PC-3 (cell line): ENCODE results near the gene PLEKHG3. TPM values are rescaled to one million over a fixed set of nuclear protein-coding genes. Genes with fewer than 3 reads are reported as not detected.

ENCODE experiments used
- ATAC-seq: fragments of 200-7000 bp; cut with Tn5 transposase; 2 replicates; pipeline ENCODE4 v1.9.1; 2020; ENCODE audit warnings: mild to moderate bottlenecking, moderate library complexity
- BruUV-seq: library from RNA; stranded (reverse); fragments of 400-500 nt; replicated peaks from 2 replicates; lab custom pipeline; 2021; lab: Mats Ljungman, UMichigan
- CTCF ChIA-PET: fragments of 300-600 bp; sonication (Branson Sonifier 250); formaldehyde crosslinking; loops from one replicate; lab custom pipeline; 2022; ENCODE audit warnings: antibody characterized with exemption; lab: Charles Lee
- POLR2A ChIA-PET: fragments of 300-600 bp; sonication (Branson Sonifier 250); formaldehyde crosslinking; loops from one replicate; lab custom pipeline; 2022; ENCODE audit warnings: antibody characterized with exemption; ENCODE audit not compliant: unreplicated experiment; lab: Charles Lee
- DNase-seq: peaks from one replicate; pipeline ENCODE4 v3.0.0-alpha.2; 2015
- H2AFZ ChIP-seq: fragments of 300-600 bp; sonication (generic); 2 replicates; pipeline ENCODE4 v1.6.0; 2016; ENCODE audit warnings: antibody characterized with exemption, low read length
- H3F3A ChIP-seq: fragments of 300-600 bp; sonication (generic); one replicate; pipeline ENCODE4 v1.6.0; 2017; ENCODE audit warnings: antibody characterized with exemption, low read length, control low read depth, mild to moderate bottlenecking; ENCODE audit not compliant: unreplicated experiment
- H3K27ac ChIP-seq: fragments of 300-600 bp; sonication (generic); 2 replicates; pipeline ENCODE4 v1.5.1; 2016; ENCODE audit warnings: mild to moderate bottlenecking, low read length
- H3K27me3 ChIP-seq: fragments of 300-600 bp; sonication (generic); 2 replicates; pipeline ENCODE4 v1.6.1; 2016; ENCODE audit warnings: low read length, mixed read lengths
- H3K36me3 ChIP-seq: fragments of 300-600 bp; sonication (generic); 2 replicates; pipeline ENCODE4 v1.6.1; 2016; ENCODE audit warnings: low read depth, mixed run types, low read length, mixed read lengths
- H3K4me1 ChIP-seq: fragments of 300-600 bp; sonication (generic); 2 replicates; pipeline ENCODE4 v1.5.1; 2016; ENCODE audit warnings: low read length; ENCODE audit not compliant: insufficient read depth
- H3K4me2 ChIP-seq: fragments of 300-600 bp; sonication (generic); 2 replicates; pipeline ENCODE4 v1.6.0; 2016; ENCODE audit warnings: low read length
- H3K4me3 ChIP-seq: fragments of 300-600 bp; sonication (generic); 2 replicates; pipeline ENCODE4 v1.5.1; 2016; ENCODE audit warnings: mild to moderate bottlenecking, low read length, mixed read lengths
- H3K79me2 ChIP-seq: fragments of 300-600 bp; sonication (generic); 2 replicates; pipeline ENCODE4 v1.6.1; 2017; ENCODE audit warnings: low read length, mixed read lengths
- H3K9ac ChIP-seq: fragments of 300-600 bp; sonication (generic); 2 replicates; pipeline ENCODE4 v1.6.0; 2016; ENCODE audit warnings: mild to moderate bottlenecking, low read length
- H3K9me2 ChIP-seq: fragments of 300-600 bp; sonication (generic); replicated peaks from 2 replicates; pipeline ENCODE4 v1.6.1; 2016; ENCODE audit warnings: mixed run types, low read length, mixed read lengths
- H3K9me3 ChIP-seq: fragments of 300-600 bp; sonication (generic); 2 replicates; pipeline ENCODE4 v1.6.1; 2016; ENCODE audit warnings: low read length, mixed read lengths
- H4K20me1 ChIP-seq: fragments of 300-600 bp; sonication (generic); 2 replicates; pipeline ENCODE4 v1.6.1; 2016; ENCODE audit warnings: low read length, mixed read lengths
- CTCF ChIP-seq: fragments of 300-600 bp; sonication (generic); conservative IDR thresholded peaks from 2 replicates; pipeline ENCODE4 v1.5.1; 2017; ENCODE audit warnings: antibody characterized with exemption, low read depth, mild to moderate bottlenecking, low read length
- EZH2 ChIP-seq: fragments of 300-600 bp; sonication (generic); IDR thresholded peaks from one replicate; pipeline ENCODE4 v1.6.1; 2017; ENCODE audit warnings: antibody characterized with exemption, mild to moderate bottlenecking, low read length; ENCODE audit not compliant: unreplicated experiment
- EZH2phosphoT487 ChIP-seq: fragments of 300-600 bp; sonication (generic); IDR thresholded peaks from 2 replicates; pipeline ENCODE4 v1.6.1; 2018; ENCODE audit warnings: mild to moderate bottlenecking, antibody characterized with exemption, low read length, borderline replicate concordance
- intact Hi-C: fragments of 100-400 bp; cut with micrococcal nuclease; formaldehyde crosslinking; loops from 2 replicates; pipeline ENCODE4 v1.9.0; 2023
- total RNA-seq: library from RNA; depleted of rRNA; stranded (reverse); fragments of >200 nt; gene quantifications from 2 replicates; pipeline ENCODE4 v1.2.3, GENCODE V29; 2014

PLEKHG3 gene
- total RNA-seq, 1 experiment from 2014 or later: 49.6 TPM

GRCh38 chr14:64787619-64788018, 83.4 kb downstream of the PLEKHG3 start:
- Histone ChIP-seq H3K4me2 (no peak overlapping the region), H3K9me2 (no peaks in the 10 kb centered on the region), H3K36me3 (no peaks in the 10 kb centered on the region), H3K27ac (no peak overlapping the region), H3F3A (no peaks in the 10 kb centered on the region), H3K9ac (no peak overlapping the region), H3K27me3 (no peaks in the 10 kb centered on the region), H3K4me1 (peaks cover 9% of the 10 kb centered on the region), H2AFZ (no peak overlapping the region), H3K4me3 (no peak overlapping the region), H3K79me2 (no peaks in the 10 kb centered on the region), H3K9me3 (no peaks in the 10 kb centered on the region), H4K20me1 (no peaks in the 10 kb centered on the region)
- intact Hi-C loops: no loop called here
- no peak for DNase-seq
- TF ChIP-seq EZH2 (no peak), EZH2phosphoT487 (no peak), CTCF (no peak)
- ChIA-PET POLR2A (no interaction called here), CTCF (no interaction called here)
- ATAC-seq: no peak
- no TSS peak for BruUV-seq

GRCh38 chr14:64788706-64789105, 84.5 kb downstream of the PLEKHG3 start:
- Histone ChIP-seq H4K20me1 (no peaks in the 10 kb centered on the region), H3K27me3 (no peaks in the 10 kb centered on the region), H3F3A (no peaks in the 10 kb centered on the region), H2AFZ (no peak overlapping the region), H3K4me2 (no peak overlapping the region), H3K9ac (no peak overlapping the region), H3K9me2 (no peaks in the 10 kb centered on the region), H3K27ac (no peak overlapping the region), H3K4me1 (peaks cover 9% of the 10 kb centered on the region), H3K36me3 (no peaks in the 10 kb centered on the region), H3K79me2 (no peaks in the 10 kb centered on the region), H3K4me3 (no peak overlapping the region), H3K9me3 (no peaks in the 10 kb centered on the region)
- ChIA-PET POLR2A (interaction anchor here (0.5 to 0.7 kb wide), 2 partner anchors 91 to 1626 kb away, joined by 3 to 4 read pairs; no protein-coding TSS in a partner anchor), CTCF (interaction anchor here (0.5 to 1.7 kb wide), 3 partner anchors 27 to 539 kb away, joined by 4 to 9 read pairs (median 4); no protein-coding TSS in a partner anchor)
- TF ChIP-seq EZH2phosphoT487: no peak
- TF ChIP-seq CTCF: no peak
- TF ChIP-seq EZH2: no peak
- BruUV-seq: no TSS peak
- ATAC-seq (peak; percentile 88), DNase-seq (peak; percentile 94)
- intact Hi-C loops: no loop called here

- H3K79me2 ChIP-seq: no peaks in the 10 kb centered on the region
- peaks cover 9% of the 10 kb centered on the region for H3K4me1 ChIP-seq
- no peak for ATAC-seq
- no peak overlapping the region for H3K4me2 ChIP-seq
- no TSS peak for BruUV-seq
- H3F3A ChIP-seq: no peaks in the 10 kb centered on the region
- no peak overlapping the region for H3K4me3 ChIP-seq
- no peak for TF ChIP-seq EZH2phosphoT487
- no peak for TF ChIP-seq EZH2
- no peak for TF ChIP-seq CTCF
- H3K27ac ChIP-seq: no peak overlapping the region
- H3K27me3 ChIP-seq: no peaks in the 10 kb centered on the region
- ChIA-PET CTCF (interaction anchor here (0.8 to 1.7 kb wide), 2 partner anchors 28 to 34 kb away, joined by 4 to 9 read pairs; no protein-coding TSS in a partner anchor), POLR2A (no interaction called here)
- no peaks in the 10 kb centered on the region for H4K20me1 ChIP-seq
- no peak overlapping the region for H2AFZ ChIP-seq
- no peak overlapping the region for H3K9ac ChIP-seq
- H3K9me3 ChIP-seq: no peaks in the 10 kb centered on the region
- no peak for DNase-seq
- intact Hi-C loops: no loop called here
- no peaks in the 10 kb centered on the region for H3K9me2 ChIP-seq
- H3K36me3 ChIP-seq: no peaks in the 10 kb centered on the region
Measured at GRCh38 chr14:64789696-64790095, 85.5 kb downstream of the PLEKHG3 start.
